Stimulated activated memory B cell treated with anti-CD40 and anti-IgM and Interleukin-4, amounts not matched to agents 10 μg/mL and 1 μg/mL and 100 μg/mL, for 72 hours (primary cell): ENCODE results near the gene TMPRSS3.

Experiments used
- ATAC-seq: fragments of 150-1000 bp; cut with Tn5 transposase; 2 replicates; pipeline ENCODE4 v1.10.0; 2021
- H3K27ac Mint-ChIP-seq: one replicate; pipeline ENCODE4 v1.8.0; 2022; ENCODE audit warnings: mild to moderate bottlenecking, mixed read lengths
- H3K27me3 Mint-ChIP-seq: one replicate; pipeline ENCODE4 v1.8.0; 2022; ENCODE audit warnings: mixed read lengths
- H3K36me3 Mint-ChIP-seq: one replicate; pipeline ENCODE4 v1.8.0; 2022; ENCODE audit warnings: mixed read lengths
- H3K4me1 Mint-ChIP-seq: one replicate; pipeline ENCODE4 v1.8.0; 2022; ENCODE audit warnings: mixed read lengths
- H3K4me3 Mint-ChIP-seq: one replicate; pipeline ENCODE4 v1.8.0; 2022; ENCODE audit warnings: mild to moderate bottlenecking, moderate library complexity, mixed read lengths
- H3K9me3 Mint-ChIP-seq: one replicate; pipeline ENCODE4 v1.8.0; 2022; ENCODE audit warnings: mixed read lengths

Gene TMPRSS3

GRCh38 chr21:42366292-42367010, 29.4 kb downstream of the TMPRSS3 start, which contains the start of gene TFF1:
Gene TFF1 (minus strand): TSS chr21:42366535. CDS start chr21:42366495, 40 bp downstream.
- Mint-ChIP-seq H3K4me1 (peaks cover 9% of the 10 kb centered on the region), H3K27me3 (peaks cover 66% of the 10 kb centered on the region), H3K36me3 (no peaks in the 10 kb centered on the region), H3K27ac (no peak within 1 kb of the TSS), H3K4me3 (no peak within 1 kb of the TSS), H3K9me3 (no peaks in the 10 kb centered on the region)
- no peak for ATAC-seq

- peaks cover 66% of the 10 kb centered on the region for H3K27me3 Mint-ChIP-seq
- H3K36me3 Mint-ChIP-seq = no peaks in the 10 kb centered on the region
- ATAC-seq = no peak
- H3K27ac Mint-ChIP-seq = no peak overlapping the region
- H3K4me3 Mint-ChIP-seq = no peak overlapping the region
- peaks cover 9% of the 10 kb centered on the region for H3K4me1 Mint-ChIP-seq
- no peaks in the 10 kb centered on the region for H3K9me3 Mint-ChIP-seq
Observed at GRCh38 chr21:42365770-42366169, 30.1 kb downstream of the TMPRSS3 start.

GRCh38 chr21:42364304-42364865, 31.5 kb downstream of the TMPRSS3 start:
- peaks cover 65% of the 10 kb centered on the region for H3K27me3 Mint-ChIP-seq
- no peak for ATAC-seq
- peaks cover 9% of the 10 kb centered on the region for H3K4me1 Mint-ChIP-seq
- H3K9me3 Mint-ChIP-seq = no peaks in the 10 kb centered on the region
- no peaks in the 10 kb centered on the region for H3K36me3 Mint-ChIP-seq
- no peak overlapping the region for H3K27ac Mint-ChIP-seq
- no peak overlapping the region for H3K4me3 Mint-ChIP-seq

- ATAC-seq = no peak
Observed at GRCh38 chr21:42363312-42363711, 32.5 kb downstream of the TMPRSS3 start.

GRCh38 chr21:42362700-42363099, 33.2 kb downstream of the TMPRSS3 start:
- H3K36me3 Mint-ChIP-seq = no peaks in the 10 kb centered on the region
- H3K4me3 Mint-ChIP-seq = no peak overlapping the region
- ATAC-seq = no peak
- no peaks in the 10 kb centered on the region for H3K9me3 Mint-ChIP-seq
- H3K27ac Mint-ChIP-seq = no peak overlapping the region
- peaks cover 82% of the 10 kb centered on the region for H3K27me3 Mint-ChIP-seq
- H3K4me1 Mint-ChIP-seq = peaks cover 9% of the 10 kb centered on the region

More at GRCh38 chr21:42363312-42363711, 32.5 kb downstream of the TMPRSS3 start:
- Mint-ChIP-seq H3K27ac (no peak overlapping the region), H3K9me3 (no peaks in the 10 kb centered on the region), H3K36me3 (no peaks in the 10 kb centered on the region), H3K4me1 (peaks cover 9% of the 10 kb centered on the region), H3K4me3 (no peak overlapping the region), H3K27me3 (peaks cover 76% of the 10 kb centered on the region)

- Mint-ChIP-seq H3K27me3 (peaks cover 86% of the 10 kb centered on the region), H3K36me3 (no peaks in the 10 kb centered on the region), H3K9me3 (no peaks in the 10 kb centered on the region), H3K4me1 (peaks cover 9% of the 10 kb centered on the region), H3K27ac (no peak overlapping the region), H3K4me3 (no peak overlapping the region)
- ATAC-seq = no peak
Observed at GRCh38 chr21:42362198-42362597, 33.7 kb downstream of the TMPRSS3 start.

GRCh38 chr21:42361286-42361685, 34.6 kb downstream of the TMPRSS3 start:
- peaks cover 9% of the 10 kb centered on the region for H3K4me1 Mint-ChIP-seq

GRCh38 chr21:42360317-42360716, 35.5 kb downstream of the TMPRSS3 start:
- Mint-ChIP-seq H3K27me3 (peaks cover 72% of the 10 kb centered on the region), H3K4me1 (peaks cover 9% of the 10 kb centered on the region), H3K36me3 (no peaks in the 10 kb centered on the region), H3K27ac (no peak overlapping the region), H3K4me3 (no peak overlapping the region), H3K9me3 (no peaks in the 10 kb centered on the region)
- no peak for ATAC-seq

More at GRCh38 chr21:42361286-42361685, 34.6 kb downstream of the TMPRSS3 start:
- Mint-ChIP-seq H3K27me3 (peaks cover 81% of the 10 kb centered on the region), H3K36me3 (no peaks in the 10 kb centered on the region), H3K27ac (no peak overlapping the region), H3K9me3 (no peaks in the 10 kb centered on the region), H3K4me3 (no peak overlapping the region)
- ATAC-seq = no peak

GRCh38 chr21:42358937-42359336, 36.9 kb downstream of the TMPRSS3 start:
- peaks cover 9% of the 10 kb centered on the region for H3K4me1 Mint-ChIP-seq
- H3K4me3 Mint-ChIP-seq = no peak overlapping the region
- peaks cover 8% of the 10 kb centered on the region for H3K9me3 Mint-ChIP-seq
- peaks cover 68% of the 10 kb centered on the region for H3K27me3 Mint-ChIP-seq
- no peak overlapping the region for H3K27ac Mint-ChIP-seq
- no peaks in the 10 kb centered on the region for H3K36me3 Mint-ChIP-seq
- ATAC-seq = no peak

GRCh38 chr21:42358261-42358660, 37.6 kb downstream of the TMPRSS3 start:
- Mint-ChIP-seq H3K27ac (no peak overlapping the region), H3K4me3 (no peak overlapping the region), H3K4me1 (peaks cover 9% of the 10 kb centered on the region), H3K36me3 (no peaks in the 10 kb centered on the region), H3K9me3 (peaks cover 14% of the 10 kb centered on the region), H3K27me3 (peaks cover 68% of the 10 kb centered on the region)
- ATAC-seq = no peak

GRCh38 chr21:42357307-42357706, 38.5 kb downstream of the TMPRSS3 start:
- Mint-ChIP-seq H3K4me1 (peaks cover 6% of the 10 kb centered on the region), H3K36me3 (no peaks in the 10 kb centered on the region), H3K27me3 (peaks cover 70% of the 10 kb centered on the region), H3K9me3 (peaks cover 15% of the 10 kb centered on the region), H3K27ac (no peak overlapping the region), H3K4me3 (no peak overlapping the region)
- no peak for ATAC-seq

GRCh38 chr21:42356650-42357049, 39.2 kb downstream of the TMPRSS3 start:
- no peaks in the 10 kb centered on the region for H3K36me3 Mint-ChIP-seq
- H3K27ac Mint-ChIP-seq = no peak overlapping the region
- peaks cover 70% of the 10 kb centered on the region for H3K27me3 Mint-ChIP-seq
- H3K9me3 Mint-ChIP-seq = peaks cover 15% of the 10 kb centered on the region
- H3K4me1 Mint-ChIP-seq = no peaks in the 10 kb centered on the region
- no peak overlapping the region for H3K4me3 Mint-ChIP-seq
- no peak for ATAC-seq

GRCh38 chr21:42356046-42356445, 39.8 kb downstream of the TMPRSS3 start:
- Mint-ChIP-seq H3K36me3 (no peaks in the 10 kb centered on the region), H3K9me3 (peaks cover 15% of the 10 kb centered on the region), H3K4me1 (no peaks in the 10 kb centered on the region), H3K27ac (no peak overlapping the region), H3K27me3 (peaks cover 70% of the 10 kb centered on the region), H3K4me3 (no peak overlapping the region)
- ATAC-seq = no peak

- no peaks in the 10 kb centered on the region for H3K36me3 Mint-ChIP-seq
- ATAC-seq = no peak
- H3K27ac Mint-ChIP-seq = no peak overlapping the region
- peaks cover 15% of the 10 kb centered on the region for H3K9me3 Mint-ChIP-seq
- no peak overlapping the region for H3K4me3 Mint-ChIP-seq
- peaks cover 58% of the 10 kb centered on the region for H3K27me3 Mint-ChIP-seq
- no peaks in the 10 kb centered on the region for H3K4me1 Mint-ChIP-seq
Observed at GRCh38 chr21:42353623-42354022, 42.2 kb downstream of the TMPRSS3 start.

GRCh38 chr21:42352441-42353095, 43.3 kb downstream of the TMPRSS3 start:
- no peaks in the 10 kb centered on the region for H3K36me3 Mint-ChIP-seq
- ATAC-seq = no peak
- no peak overlapping the region for H3K4me3 Mint-ChIP-seq
- H3K4me1 Mint-ChIP-seq = no peaks in the 10 kb centered on the region
- H3K27me3 Mint-ChIP-seq = peaks cover 48% of the 10 kb centered on the region
- H3K27ac Mint-ChIP-seq = no peak overlapping the region
- peaks cover 15% of the 10 kb centered on the region for H3K9me3 Mint-ChIP-seq
